Fibroblast of skin of right quadriceps (primary cell): ENCODE measurements around the gene ZNF618.

Experiments
- DNase-seq: peaks from one replicate; pipeline ENCODE4 v3.0.0-alpha.2; 2013

ZNF618 gene

DNA sequence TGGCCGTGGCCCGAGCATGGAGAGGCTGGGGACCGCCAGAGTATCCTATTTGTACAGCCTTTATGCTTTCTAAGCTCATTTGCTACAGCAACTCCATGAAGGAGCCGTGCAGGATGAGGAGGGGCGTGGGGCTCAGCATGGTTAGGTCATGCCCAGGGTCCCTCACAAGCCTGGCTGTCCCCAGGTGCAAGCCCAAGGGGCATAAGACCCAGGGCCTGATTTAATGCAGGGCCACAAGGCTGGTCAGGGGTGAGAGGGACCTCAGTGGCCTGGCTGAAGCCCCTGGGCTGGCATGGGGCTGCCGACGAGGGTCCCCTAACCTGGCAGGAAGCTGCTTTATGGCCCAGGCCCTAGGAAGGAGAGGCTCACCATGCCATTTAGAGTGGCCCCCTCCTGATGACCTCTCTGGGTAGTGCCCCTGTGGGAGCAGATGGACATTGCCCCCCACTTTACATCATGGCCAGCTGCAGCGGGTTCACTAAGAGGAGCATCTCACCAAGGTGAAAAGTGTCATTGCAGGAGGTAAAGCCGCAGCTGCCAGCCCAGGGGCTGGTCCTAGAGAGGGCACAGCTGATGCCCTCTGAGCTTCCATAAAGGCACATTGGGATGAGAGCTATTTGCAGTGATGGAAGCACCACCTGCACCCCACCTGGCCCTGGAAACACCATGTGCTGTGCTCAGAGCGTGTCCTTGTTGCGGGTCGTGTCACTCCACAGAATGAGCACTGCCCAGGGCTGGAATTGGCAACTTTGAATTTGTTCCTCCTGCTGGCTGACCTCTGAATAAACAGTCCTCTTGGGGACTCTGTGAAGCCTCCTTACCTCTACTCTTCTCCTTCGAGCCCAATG lies 58.9 kb downstream of the ZNF618 start:
- no peak for DNase-seq

DNA sequence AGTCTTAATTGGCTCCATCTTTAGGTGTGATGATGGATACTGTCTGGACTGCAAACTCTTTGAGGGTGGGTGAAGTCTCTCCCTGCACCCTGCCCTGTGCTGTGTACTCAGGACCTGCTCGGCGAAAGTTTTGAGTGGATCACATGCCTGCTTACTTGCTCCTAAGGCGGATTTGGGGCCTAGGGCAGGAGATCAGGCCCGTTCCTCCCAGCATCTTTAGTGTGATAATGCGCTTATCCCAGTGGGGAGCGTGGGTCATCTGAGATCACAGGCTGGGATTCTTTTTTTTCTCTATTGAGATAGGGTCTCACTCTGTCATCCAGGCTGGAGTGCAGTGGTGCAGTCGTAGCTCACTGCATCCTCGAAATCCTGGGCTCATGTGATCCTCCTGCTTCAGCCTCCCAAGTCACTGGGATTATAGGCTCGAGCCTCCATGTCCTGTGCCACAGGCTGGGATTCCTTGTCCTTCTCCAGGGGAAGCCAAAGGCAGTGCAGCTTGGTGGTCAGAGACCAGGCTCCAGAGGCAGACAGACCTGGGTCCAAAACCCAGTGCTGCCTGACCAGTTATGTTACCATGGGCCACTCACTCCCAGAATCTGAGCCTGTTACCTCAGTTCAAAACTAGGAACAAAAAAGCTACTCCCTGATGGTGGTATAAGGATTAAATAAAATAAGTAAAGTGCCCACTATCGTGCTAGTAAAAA lies 59.7 kb downstream of the ZNF618 start:
- DNase-seq, result no peak

- DNase-seq, result peak; percentile 26
Measured at GRCh38 chr9:113940077-113940476, 64.0 kb downstream of the ZNF618 start.

DNA sequence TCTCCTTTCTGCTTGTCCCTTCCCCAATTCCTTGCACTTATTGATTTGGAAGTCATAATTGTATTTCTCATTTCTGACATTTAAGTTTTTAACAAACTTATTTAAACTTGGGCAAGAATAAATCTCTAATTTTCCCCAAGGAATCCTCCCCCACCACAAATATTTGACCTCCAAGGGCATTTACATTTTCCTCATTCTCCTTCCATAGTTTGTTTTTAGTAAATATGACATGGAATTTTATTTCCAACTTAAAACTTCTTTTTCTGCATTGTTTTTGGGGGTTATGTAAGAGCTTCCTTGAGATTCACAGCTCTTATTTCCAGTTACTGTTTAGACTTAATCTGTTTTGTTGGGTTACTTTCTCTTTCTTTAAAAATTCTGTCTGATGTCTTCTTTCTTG lies 64.9 kb downstream of the ZNF618 start:
- DNase-seq, result peak; percentile 50

DNA sequence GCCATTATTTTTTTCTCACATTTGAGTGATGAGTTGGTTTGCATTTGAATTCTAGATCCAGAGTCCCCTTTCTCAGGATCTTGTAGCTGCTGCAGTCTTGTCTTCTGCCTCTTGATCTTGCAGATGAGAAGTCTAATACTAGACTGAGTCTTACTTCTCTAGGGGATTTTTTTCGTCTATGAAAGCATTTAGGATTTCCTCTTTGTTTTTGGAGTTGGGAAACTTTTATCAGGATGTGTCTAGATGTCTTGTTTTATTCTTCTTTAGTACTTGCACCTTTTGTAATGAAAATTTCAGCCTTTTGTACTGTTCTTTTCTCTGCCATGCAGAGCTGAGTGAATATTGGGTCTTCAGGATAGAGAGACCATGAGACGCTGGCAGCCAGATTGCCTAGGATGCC lies 65.4 kb downstream of the ZNF618 start:
- no peak for DNase-seq

DNA sequence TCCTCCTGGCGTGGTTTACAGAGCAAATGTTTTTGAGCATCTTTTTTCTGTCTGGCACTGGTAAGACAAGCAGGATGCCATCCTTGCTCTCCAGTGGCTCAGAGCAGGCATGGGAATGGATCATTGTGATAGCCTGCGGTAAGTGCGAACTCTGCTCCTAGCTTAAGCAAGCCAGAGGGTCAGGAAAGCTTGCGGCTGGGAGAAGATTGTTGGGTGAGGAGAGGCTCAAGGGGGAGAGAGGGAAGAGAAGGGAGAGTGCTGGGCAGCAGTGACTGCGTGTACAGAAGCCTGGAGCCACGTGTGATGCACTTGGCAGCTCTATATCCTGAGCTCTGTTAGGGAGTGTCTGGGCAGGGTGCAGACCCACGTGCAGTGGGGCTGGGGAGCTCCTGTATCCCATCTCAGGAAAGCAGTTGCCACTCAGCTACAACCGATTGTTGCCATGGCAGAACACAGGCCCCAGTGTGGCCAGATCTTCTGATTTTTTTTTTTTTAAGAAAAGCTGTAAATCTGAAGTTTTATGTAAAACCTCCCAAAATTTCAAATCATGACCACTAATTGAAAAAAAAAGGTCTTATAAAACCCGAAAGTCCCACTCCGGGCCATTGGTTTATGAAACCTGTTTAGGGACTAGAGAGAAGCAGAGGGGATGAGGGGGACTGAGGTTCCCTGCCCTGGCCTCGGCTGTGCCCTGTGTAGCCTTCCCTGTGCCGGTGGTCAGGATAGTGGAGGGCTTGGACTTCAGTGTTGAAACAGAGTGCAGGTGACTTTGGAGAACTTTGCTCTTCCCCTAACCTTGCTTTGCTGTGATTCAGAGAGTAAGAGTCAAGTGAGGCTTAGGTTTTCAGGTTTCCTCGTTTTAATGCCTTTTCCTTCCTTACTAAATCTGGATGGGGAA lies 67.3 kb downstream of the ZNF618 start:
- DNase-seq, result no peak

DNA sequence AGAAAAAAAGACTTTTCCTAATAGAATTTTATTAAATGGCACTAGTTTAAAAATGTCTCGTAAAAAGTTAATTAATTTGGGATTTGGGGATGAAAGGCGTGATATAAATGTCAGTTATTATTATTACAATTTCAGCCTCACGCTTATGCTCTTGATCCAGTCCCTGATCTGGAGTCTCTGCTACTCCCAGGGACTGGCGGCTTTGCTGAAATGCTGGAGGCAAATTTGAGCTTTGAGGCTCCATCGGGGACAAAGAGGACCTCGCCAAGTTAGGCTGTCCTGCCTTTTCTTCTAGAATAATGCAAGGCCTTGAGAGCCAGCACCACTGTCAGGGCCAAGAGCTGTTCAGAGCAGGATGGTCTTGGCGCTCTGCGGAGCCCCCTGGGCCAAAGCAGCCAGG lies 69.7 kb downstream of the ZNF618 start:
- no peak for DNase-seq

- no peak for DNase-seq
Measured at GRCh38 chr9:113946496-113947115, 70.5 kb downstream of the ZNF618 start.

DNA sequence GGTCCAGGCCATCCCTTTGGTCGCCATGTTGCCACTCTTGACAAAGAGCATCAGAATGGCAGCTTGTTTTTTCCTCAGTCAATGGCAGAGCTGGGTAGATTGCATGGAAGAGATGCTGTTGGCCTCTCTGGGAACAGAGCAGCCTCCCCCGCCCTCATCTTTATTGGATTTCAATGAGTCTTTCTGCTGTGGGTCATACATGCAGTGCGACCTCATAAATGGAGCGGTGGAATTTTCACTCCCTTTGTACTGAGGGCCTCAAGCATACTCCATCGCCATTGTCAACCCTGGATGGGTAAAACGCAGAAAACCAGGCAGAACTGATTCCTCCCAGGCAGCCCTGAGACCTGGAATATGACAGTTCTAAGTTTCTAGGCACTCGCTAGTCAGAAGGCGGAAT lies 71.8 kb downstream of the ZNF618 start:
- DNase-seq, result no peak

DNA sequence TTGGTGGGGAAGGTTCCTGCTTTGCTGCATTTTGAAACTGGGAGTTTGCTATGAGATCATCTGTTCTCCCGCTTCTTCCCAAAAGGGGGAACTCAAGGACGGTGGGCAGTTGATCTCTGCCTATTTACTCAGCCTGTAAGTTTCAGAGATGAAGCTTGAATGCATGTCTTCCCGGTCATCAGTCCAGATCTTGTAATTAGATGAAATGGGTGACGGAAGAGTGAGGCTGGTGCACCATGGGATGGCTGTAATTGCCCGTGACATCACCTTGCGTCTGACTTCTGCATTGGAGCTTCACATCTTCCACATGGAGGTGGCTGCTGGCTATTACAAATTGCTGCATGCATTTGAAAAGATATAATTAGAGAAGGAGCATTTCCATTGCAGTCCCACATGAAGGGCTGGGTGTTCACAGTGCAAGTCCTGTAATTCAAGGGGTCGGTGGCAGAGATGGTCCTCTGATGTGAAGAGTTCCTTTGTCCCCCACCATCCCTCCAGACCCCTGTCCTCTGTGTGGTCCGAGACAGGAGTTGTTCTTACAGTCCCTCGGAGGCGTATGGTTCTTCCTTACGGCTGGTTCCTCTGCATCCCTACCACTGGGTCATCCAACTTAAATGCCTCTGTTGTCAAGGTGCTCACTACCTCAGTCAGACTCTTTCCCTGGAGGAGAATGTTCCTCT lies 72.9 kb downstream of the ZNF618 start:
- DNase-seq, result no peak

- no peak for DNase-seq
Measured at GRCh38 chr9:113949571-113950078, 73.5 kb downstream of the ZNF618 start.

- DNase-seq, result no peak
Measured at GRCh38 chr9:113950195-113951031, 74.3 kb downstream of the ZNF618 start.

DNA sequence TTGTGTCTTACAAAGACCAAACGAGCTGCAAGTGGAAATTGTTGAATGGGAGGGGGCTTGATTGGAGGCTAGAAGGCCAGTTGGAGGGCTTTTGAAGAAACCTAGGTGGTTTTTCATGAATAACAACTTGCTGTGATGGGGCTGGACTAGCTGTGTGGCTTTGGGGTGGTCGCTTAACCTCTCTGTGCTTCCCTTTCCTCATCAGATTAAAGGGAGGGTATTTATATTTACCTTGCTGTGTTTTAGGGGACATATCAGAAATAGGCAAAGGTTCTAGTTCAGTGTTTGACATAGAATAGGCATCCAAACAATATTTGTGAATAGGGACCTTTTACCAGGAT lies 74.9 kb downstream of the ZNF618 start:
- no peak for DNase-seq

- peak; percentile 52 for DNase-seq
Measured at GRCh38 chr9:113952676-113953075, 76.6 kb downstream of the ZNF618 start.

- peak; percentile 80 for DNase-seq
Measured at GRCh38 chr9:113953531-113953930, 77.4 kb downstream of the ZNF618 start.

- DNase-seq, result peak; percentile 51
Measured at GRCh38 chr9:113954591-113954990, 78.5 kb downstream of the ZNF618 start.

GRCh38 chr9:113955076-113955752 lies 79.1 kb downstream of the ZNF618 start:
- DNase-seq, result peak; percentile 92

- DNase-seq, result no peak
Measured at GRCh38 chr9:113956901-113957300, 80.8 kb downstream of the ZNF618 start.

DNA sequence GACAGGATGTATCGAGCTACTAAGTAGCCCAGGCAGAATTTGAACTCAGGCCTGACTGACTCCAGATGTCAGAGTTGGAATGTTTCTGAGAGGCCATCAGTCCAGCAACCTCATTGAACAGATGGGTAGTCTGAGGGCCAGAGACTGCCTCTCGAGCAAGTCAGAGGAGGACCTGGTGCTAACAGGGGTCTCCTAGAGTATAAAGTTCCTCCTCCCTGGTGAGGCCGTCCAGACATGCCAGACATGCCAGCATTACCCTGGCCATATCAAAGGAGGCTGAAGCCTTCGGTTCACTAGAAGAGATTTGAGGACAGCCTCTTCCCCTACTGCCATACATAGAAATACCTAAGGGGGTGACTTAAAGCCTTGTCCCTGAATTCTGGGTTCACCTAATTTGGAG lies 81.2 kb downstream of the ZNF618 start:
- no peak for DNase-seq

- peak; percentile 97 for DNase-seq
Measured at GRCh38 chr9:113957821-113958341, 81.8 kb downstream of the ZNF618 start.
